SU-DHL-6 (cell line): Measurements from ENCODE around the gene PGA4.

Experiments used
- H2AFZ ChIP-seq: fragments of 200-600 bp; sonication (generic); 2 replicates; pipeline ENCODE4 v1.6.1; 2014; ENCODE audit warnings: low read depth, mild to moderate bottlenecking, moderate library complexity, mixed read lengths, antibody characterized with exemption, low read length; ENCODE audit not compliant: severe bottlenecking
- H3F3A ChIP-seq: fragments of 200-600 bp; shearing (Covaris generic); 2 replicates; pipeline ENCODE4 v1.6.0; 2016; ENCODE audit warnings: antibody characterized with exemption, mild to moderate bottlenecking; ENCODE audit not compliant: insufficient read depth
- H3K27ac ChIP-seq: fragments of 200-600 bp; sonication (generic); 2 replicates; pipeline ENCODE4 v1.5.1; 2016; ENCODE audit warnings: low read depth, mild to moderate bottlenecking, low read length, moderate library complexity, mixed read lengths
- H3K27me3 ChIP-seq: fragments of 200-600 bp; sonication (generic), shearing (Covaris generic); 2 replicates; pipeline ENCODE4 v1.6.0; 2014; ENCODE audit warnings: mild to moderate bottlenecking, low read length
- H3K36me3 ChIP-seq: fragments of 200-600 bp; sonication (generic); 2 replicates; pipeline ENCODE4 v1.6.1; 2014; ENCODE audit warnings: mild to moderate bottlenecking, low read length, mixed read lengths
- H3K4me2 ChIP-seq: fragments of 300-600, 200-600 bp; shearing (Covaris generic), sonication (generic); 2 replicates; pipeline ENCODE4 v1.6.0; 2014; ENCODE audit warnings: low read length, low read depth, mild to moderate bottlenecking; ENCODE audit not compliant: poor library complexity, severe bottlenecking
- H3K4me3 ChIP-seq: fragments of 200-600 bp; sonication (generic); 2 replicates; pipeline ENCODE4 v1.5.1; 2014; ENCODE audit warnings: antibody characterized with exemption, low read length, mild to moderate bottlenecking, mixed read lengths; ENCODE audit not compliant: insufficient read depth, poor library complexity, severe bottlenecking
- H3K79me2 ChIP-seq: fragments of 200-600 bp; sonication (generic); 2 replicates; pipeline ENCODE4 v1.6.1; 2014; ENCODE audit warnings: mild to moderate bottlenecking, low read length, moderate library complexity; ENCODE audit not compliant: insufficient read depth
- H3K9ac ChIP-seq: fragments of 200-600 bp; sonication (generic); 2 replicates; pipeline ENCODE4 v1.7.0; 2014; ENCODE audit warnings: mild to moderate bottlenecking, low read length
- H3K9me2 ChIP-seq: fragments of 200-600 bp; sonication (generic); replicated peaks from 2 replicates; pipeline ENCODE4 v1.6.1; 2014; ENCODE audit warnings: low read length; ENCODE audit not compliant: insufficient read depth
- H3K9me3 ChIP-seq: fragments of 200-600 bp; sonication (generic); 2 replicates; pipeline ENCODE4 v1.6.1; 2014; ENCODE audit warnings: low read length, mixed read lengths; ENCODE audit not compliant: insufficient read depth
- H4K20me1 ChIP-seq: fragments of 200-600 bp; sonication (generic); 2 replicates; pipeline ENCODE4 v1.6.1; 2014; ENCODE audit warnings: low read depth, mild to moderate bottlenecking, antibody characterized with exemption, low read length, moderate library complexity, mixed read lengths
- EZH2phosphoT487 ChIP-seq: fragments of 200-600 bp; sonication (generic), shearing (Covaris generic); conservative IDR thresholded peaks from 2 replicates; pipeline ENCODE4 v1.6.1; 2018; ENCODE audit warnings: mild to moderate bottlenecking, antibody characterized with exemption, low read length, moderate library complexity, mixed read lengths
- TF ChIP-seq, protein P1 (sequence below): fragments of 200-600 bp; sonication (generic); IDR thresholded peaks from one replicate; pipeline ENCODE4 v1.5.1; 2017; ENCODE audit warnings: antibody characterized with exemption, mild to moderate bottlenecking, low read length, moderate library complexity; ENCODE audit not compliant: insufficient read depth, poor library complexity, severe bottlenecking

Gene PGA4

DNA sequence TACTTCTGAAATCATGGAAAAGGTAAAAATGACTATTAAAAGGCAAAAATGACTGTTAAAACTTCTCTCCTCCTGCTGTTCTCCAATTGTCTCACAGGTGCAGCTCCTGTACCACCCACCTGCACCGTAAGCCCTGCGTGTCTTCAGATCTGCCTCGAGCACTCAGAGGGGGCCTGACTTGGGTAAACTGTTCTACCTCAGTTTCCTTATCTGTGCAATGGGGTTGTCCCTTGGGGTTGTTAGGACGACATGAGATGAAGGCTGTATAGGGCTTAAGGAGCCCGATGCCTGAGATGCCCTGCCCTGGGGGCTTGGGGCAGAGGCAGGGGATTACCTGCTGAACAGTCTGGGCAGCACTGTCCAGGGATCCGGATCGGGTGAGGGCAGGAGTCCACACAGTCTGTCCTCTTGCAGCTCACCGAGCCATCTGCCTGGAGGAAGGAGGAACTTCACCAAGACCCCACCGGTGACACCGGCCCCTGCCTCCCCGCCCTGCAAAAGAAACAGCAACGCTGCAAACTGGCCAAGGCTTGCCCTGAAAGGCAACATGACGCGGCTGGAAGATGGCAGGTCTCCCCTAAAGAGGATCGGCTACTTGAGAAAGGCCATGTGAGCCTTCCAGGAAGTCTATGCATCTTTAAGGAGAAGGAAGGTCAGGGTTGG, 46.6 kb downstream of the PGA4 start:
- H3K4me3 ChIP-seq: no peak overlapping the region
- no peak for TF ChIP-seq EZH2phosphoT487
- TF ChIP-seq, protein P1, sequence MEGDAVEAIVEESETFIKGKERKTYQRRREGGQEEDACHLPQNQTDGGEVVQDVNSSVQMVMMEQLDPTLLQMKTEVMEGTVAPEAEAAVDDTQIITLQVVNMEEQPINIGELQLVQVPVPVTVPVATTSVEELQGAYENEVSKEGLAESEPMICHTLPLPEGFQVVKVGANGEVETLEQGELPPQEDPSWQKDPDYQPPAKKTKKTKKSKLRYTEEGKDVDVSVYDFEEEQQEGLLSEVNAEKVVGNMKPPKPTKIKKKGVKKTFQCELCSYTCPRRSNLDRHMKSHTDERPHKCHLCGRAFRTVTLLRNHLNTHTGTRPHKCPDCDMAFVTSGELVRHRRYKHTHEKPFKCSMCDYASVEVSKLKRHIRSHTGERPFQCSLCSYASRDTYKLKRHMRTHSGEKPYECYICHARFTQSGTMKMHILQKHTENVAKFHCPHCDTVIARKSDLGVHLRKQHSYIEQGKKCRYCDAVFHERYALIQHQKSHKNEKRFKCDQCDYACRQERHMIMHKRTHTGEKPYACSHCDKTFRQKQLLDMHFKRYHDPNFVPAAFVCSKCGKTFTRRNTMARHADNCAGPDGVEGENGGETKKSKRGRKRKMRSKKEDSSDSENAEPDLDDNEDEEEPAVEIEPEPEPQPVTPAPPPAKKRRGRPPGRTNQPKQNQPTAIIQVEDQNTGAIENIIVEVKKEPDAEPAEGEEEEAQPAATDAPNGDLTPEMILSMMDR: no peak
- H3K9me3 ChIP-seq: no peaks in the 10 kb centered on the region
- H3K9ac ChIP-seq: no peak overlapping the region
- no peaks in the 10 kb centered on the region for H3K9me2 ChIP-seq
- H3K79me2 ChIP-seq: no peaks in the 10 kb centered on the region
- no peak overlapping the region for H3K4me2 ChIP-seq
- H3K27me3 ChIP-seq: no peaks in the 10 kb centered on the region
- no peaks in the 10 kb centered on the region for H4K20me1 ChIP-seq
- no peak overlapping the region for H3K27ac ChIP-seq
- H2AFZ ChIP-seq: no peak overlapping the region
- H3F3A ChIP-seq: no peaks in the 10 kb centered on the region
- no peaks in the 10 kb centered on the region for H3K36me3 ChIP-seq

DNA sequence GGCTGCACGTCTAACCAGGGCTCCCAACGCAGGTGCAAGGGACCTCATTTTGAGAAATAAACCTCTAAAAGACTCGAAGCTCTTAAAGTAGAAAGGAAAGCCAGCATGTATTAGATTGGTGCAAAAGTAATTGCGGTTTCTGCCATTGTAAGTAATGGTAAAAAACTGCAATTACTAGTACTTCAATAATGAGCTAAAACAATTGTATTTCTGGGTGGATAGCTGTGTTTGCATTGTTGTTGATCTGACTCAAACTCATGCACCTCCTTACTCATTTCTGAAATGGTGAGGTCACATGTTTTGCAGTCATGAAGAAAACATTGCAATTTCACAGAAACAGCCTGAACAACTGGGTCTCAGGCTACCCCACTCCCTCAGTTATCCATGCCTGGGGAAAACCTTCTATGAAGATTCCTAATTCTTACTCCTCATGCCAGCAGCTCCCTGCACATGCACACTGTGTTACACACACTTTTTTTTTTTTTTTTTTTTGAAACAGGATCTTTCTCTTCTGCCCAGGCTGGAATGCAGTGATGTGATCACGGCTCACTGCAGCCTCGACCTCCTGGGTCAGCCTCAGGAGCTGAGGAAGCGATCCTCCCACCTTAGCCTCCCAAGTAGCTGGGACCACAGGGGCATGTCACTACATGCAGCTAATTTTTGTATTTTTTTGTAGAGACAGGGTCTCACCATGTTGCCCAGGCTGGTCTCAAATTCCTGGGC, 48.4 kb downstream of the PGA4 start:
- Histone ChIP-seq H3K9ac (no peak overlapping the region), H2AFZ (no peak overlapping the region), H4K20me1 (no peaks in the 10 kb centered on the region), H3K4me2 (no peak overlapping the region), H3F3A (no peaks in the 10 kb centered on the region), H3K9me2 (no peaks in the 10 kb centered on the region), H3K4me3 (no peak overlapping the region), H3K27me3 (no peaks in the 10 kb centered on the region), H3K9me3 (no peaks in the 10 kb centered on the region), H3K79me2 (no peaks in the 10 kb centered on the region), H3K36me3 (no peaks in the 10 kb centered on the region), H3K27ac (no peak overlapping the region)
- TF ChIP-seq EZH2phosphoT487: no peak
- TF ChIP-seq, protein P1: no peak

DNA sequence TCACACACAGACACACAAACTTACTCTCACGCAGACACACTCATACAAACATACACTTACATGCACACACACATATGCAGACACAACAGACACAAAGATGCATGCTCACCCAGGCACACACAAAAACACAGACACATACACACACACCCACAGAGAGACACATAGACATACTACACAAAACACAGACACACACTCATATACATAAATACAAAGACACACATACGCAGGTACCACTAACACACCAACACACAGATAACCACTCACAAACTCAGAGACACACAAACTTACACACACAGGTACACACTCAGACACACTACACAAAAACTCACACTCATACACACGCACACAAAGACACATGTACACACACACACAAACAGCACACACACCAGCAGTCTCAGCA, 50.6 kb downstream of the PGA4 start:
- no peak overlapping the region for H2AFZ ChIP-seq
- no peaks in the 10 kb centered on the region for H3K36me3 ChIP-seq
- H3K9me2 ChIP-seq: no peaks in the 10 kb centered on the region
- no peaks in the 10 kb centered on the region for H3K27me3 ChIP-seq
- no peak overlapping the region for H3K4me2 ChIP-seq
- H3F3A ChIP-seq: no peaks in the 10 kb centered on the region
- H3K79me2 ChIP-seq: no peaks in the 10 kb centered on the region
- TF ChIP-seq, protein P1: no peak
- no peak for TF ChIP-seq EZH2phosphoT487
- no peaks in the 10 kb centered on the region for H3K9me3 ChIP-seq
- no peaks in the 10 kb centered on the region for H4K20me1 ChIP-seq
- H3K27ac ChIP-seq: no peak overlapping the region
- H3K4me3 ChIP-seq: no peak overlapping the region
- H3K9ac ChIP-seq: no peak overlapping the region
